ENCODE data around the gene FRMPD2. TPM values are rescaled to one million over a fixed set of nuclear protein-coding genes. Genes with fewer than 3 reads are reported as not detected.
A peak's percentile ranks its signal among the peaks of the same experiment; 100 is the strongest.

FRMPD2 gene
- total RNA-seq, 2 donors from 2014 or later: 0.17 TPM; not detected in 1

DNA sequence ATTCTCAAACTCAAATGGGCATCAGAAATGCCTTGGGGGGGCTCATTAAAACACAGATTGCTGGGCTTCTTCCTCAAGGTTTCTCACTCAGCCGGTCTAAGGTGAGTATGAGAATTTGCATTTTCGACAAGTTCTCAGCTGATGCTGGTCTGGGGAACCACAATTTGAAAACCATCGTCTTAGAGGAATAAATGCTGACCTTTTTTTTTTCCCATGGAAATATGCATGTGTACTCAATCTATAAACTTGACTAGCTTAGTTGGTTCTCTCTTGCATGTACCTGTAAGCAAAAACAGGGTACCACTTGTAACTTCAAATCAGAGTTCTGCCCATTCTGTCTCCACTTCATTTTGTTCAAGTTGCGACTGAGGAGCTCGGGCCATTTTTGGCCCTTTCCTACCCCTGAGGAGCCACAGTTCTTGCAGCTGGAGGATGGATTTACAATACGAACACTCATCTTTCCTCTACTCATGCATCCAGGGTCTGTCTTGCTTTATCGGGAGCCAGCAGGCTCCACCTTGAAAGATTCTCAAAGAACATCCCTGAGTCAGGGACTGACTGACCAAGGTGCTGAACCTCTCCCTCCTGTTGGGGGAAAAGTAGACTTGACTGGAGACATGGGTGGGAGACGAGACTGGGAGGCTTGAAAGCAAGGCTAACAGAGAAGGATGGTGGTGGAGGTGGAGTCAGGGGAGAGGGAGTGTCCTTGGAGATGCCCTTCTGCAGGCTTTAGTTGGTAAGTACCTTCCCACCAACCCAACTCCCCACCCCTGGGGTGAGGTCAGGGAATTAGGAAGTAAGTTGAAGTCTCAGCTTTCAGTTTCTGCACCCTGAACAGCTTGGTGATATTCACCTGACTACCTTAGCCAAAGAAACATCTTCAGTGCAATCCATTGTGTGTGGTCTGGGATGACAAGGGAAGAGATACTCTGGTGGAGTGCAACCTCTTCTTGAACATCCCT is 28.3 kb upstream of the FRMPD2 start:
- H3K9me3 ChIP-seq (ENCODE audit: control insufficient read depth, low read length, poor library complexity, severe bottlenecking): no peaks in the 10 kb centered on the region
- no peak overlapping the region for H3K4me3 Mint-ChIP-seq
- no peak overlapping the region for H3K27ac Mint-ChIP-seq
- ATAC-seq (no peak), DNase-seq (no peak)
- peaks cover 15% of the 10 kb centered on the region for H3K27me3 Mint-ChIP-seq
- H3K4me1 Mint-ChIP-seq: peaks cover 9% of the 10 kb centered on the region
- peaks cover 4% of the 10 kb centered on the region for H3K36me3 Mint-ChIP-seq (ENCODE audit: low read depth)

GRCh38 chr10:48300556-48300955 is 26.1 kb upstream of the FRMPD2 start:
- ATAC-seq (no peak), DNase-seq (no peak)
- Mint-ChIP-seq H3K4me3 (no peak overlapping the region), H3K27ac (no peak overlapping the region), H3K4me1 (peaks cover 5% of the 10 kb centered on the region), H3K36me3 (ENCODE audit: low read depth) (peaks cover 4% of the 10 kb centered on the region), H3K27me3 (peaks cover 15% of the 10 kb centered on the region)
- no peaks in the 10 kb centered on the region for H3K9me3 ChIP-seq (ENCODE audit: control insufficient read depth, low read length, poor library complexity, severe bottlenecking)

GRCh38 chr10:48299692-48300091 is 25.2 kb upstream of the FRMPD2 start:
- Mint-ChIP-seq H3K4me1 (peaks cover 5% of the 10 kb centered on the region), H3K4me3 (no peak overlapping the region), H3K27ac (no peak overlapping the region)

GRCh38 chr10:48299066-48299465 is 24.6 kb upstream of the FRMPD2 start:
- no peaks in the 10 kb centered on the region for H3K9me3 ChIP-seq (ENCODE audit: control insufficient read depth, low read length, poor library complexity, severe bottlenecking)
- no peak overlapping the region for H3K27ac Mint-ChIP-seq
- H3K4me3 Mint-ChIP-seq: no peak overlapping the region
- DNase-seq: no peak
- peaks cover 18% of the 10 kb centered on the region for H3K27me3 Mint-ChIP-seq
- no peak for ATAC-seq
- peaks cover 5% of the 10 kb centered on the region for H3K4me1 Mint-ChIP-seq
- peaks cover 4% of the 10 kb centered on the region for H3K36me3 Mint-ChIP-seq (ENCODE audit: low read depth)

More at GRCh38 chr10:48299692-48300091, 25.2 kb upstream of the FRMPD2 start:
- H3K27me3 Mint-ChIP-seq: peaks cover 15% of the 10 kb centered on the region
- DNase-seq (no peak), ATAC-seq (no peak)
- H3K36me3 Mint-ChIP-seq (ENCODE audit: low read depth): peaks cover 4% of the 10 kb centered on the region
- H3K9me3 ChIP-seq (ENCODE audit: control insufficient read depth, low read length, poor library complexity, severe bottlenecking): no peaks in the 10 kb centered on the region

DNA sequence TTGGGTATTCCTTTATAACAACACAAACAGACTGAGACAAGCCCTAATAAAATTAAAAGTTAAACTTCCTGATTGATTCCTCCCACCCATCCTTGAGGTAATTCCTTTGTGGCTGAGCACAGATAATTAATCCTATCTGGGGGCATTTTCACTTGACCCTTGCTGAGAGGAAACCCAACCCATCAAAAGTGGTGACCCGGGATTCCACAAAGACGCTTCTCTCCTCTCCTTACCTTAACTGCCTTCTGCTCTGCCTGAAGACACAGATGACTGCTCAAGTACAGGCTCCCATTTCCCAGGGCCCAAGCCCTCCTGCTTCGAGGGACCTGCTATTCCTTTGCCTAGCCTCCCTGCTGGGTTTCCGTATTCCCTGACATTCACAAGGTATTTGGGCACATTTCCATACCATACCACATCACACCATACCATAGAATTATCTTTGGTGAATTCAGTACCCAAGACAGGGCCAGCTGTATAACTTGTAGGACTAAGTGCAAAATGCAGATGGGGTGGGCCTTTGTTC is 22.1 kb upstream of the FRMPD2 start:
- H3K4me1 Mint-ChIP-seq: peaks cover 3% of the 10 kb centered on the region
- no peak overlapping the region for H3K4me3 Mint-ChIP-seq
- peaks cover 28% of the 10 kb centered on the region for H3K27me3 Mint-ChIP-seq
- no peak overlapping the region for H3K27ac Mint-ChIP-seq
- H3K36me3 Mint-ChIP-seq (ENCODE audit: low read depth): peaks cover 3% of the 10 kb centered on the region
- ATAC-seq: no peak
- no peaks in the 10 kb centered on the region for H3K9me3 ChIP-seq (ENCODE audit: control insufficient read depth, low read length, poor library complexity, severe bottlenecking)
- DNase-seq: no peak

- H3K36me3 Mint-ChIP-seq (ENCODE audit: low read depth): no peaks in the 10 kb centered on the region
- ATAC-seq (no peak), DNase-seq (no peak)
- H3K4me3 Mint-ChIP-seq: no peak overlapping the region
- H3K4me1 Mint-ChIP-seq: peaks cover 2% of the 10 kb centered on the region
- H3K9me3 ChIP-seq (ENCODE audit: control insufficient read depth, low read length, poor library complexity, severe bottlenecking): no peaks in the 10 kb centered on the region
- H3K27ac Mint-ChIP-seq: no peak overlapping the region
- H3K27me3 Mint-ChIP-seq: peaks cover 32% of the 10 kb centered on the region
These were observed 19.9 kb upstream of the FRMPD2 start for GRCh38 chr10:48294431-48294830.

GRCh38 chr10:48292616-48293015 is 18.1 kb upstream of the FRMPD2 start:
- no peak overlapping the region for H3K27ac Mint-ChIP-seq

GRCh38 chr10:48291190-48291589 is 16.7 kb upstream of the FRMPD2 start:
- peaks cover 30% of the 10 kb centered on the region for H3K27me3 Mint-ChIP-seq
- peaks cover 11% of the 10 kb centered on the region for H3K4me1 Mint-ChIP-seq
- H3K27ac Mint-ChIP-seq: peak overlapping the region; percentile 56
- no peak overlapping the region for H3K4me3 Mint-ChIP-seq
- no peaks in the 10 kb centered on the region for H3K9me3 ChIP-seq (ENCODE audit: control insufficient read depth, low read length, poor library complexity, severe bottlenecking)
- DNase-seq: no peak
- no peaks in the 10 kb centered on the region for H3K36me3 Mint-ChIP-seq (ENCODE audit: low read depth)
- ATAC-seq: no peak

More at GRCh38 chr10:48292616-48293015, 18.1 kb upstream of the FRMPD2 start:
- H3K36me3 Mint-ChIP-seq (ENCODE audit: low read depth): no peaks in the 10 kb centered on the region
- H3K9me3 ChIP-seq (ENCODE audit: control insufficient read depth, low read length, poor library complexity, severe bottlenecking): no peaks in the 10 kb centered on the region
- ATAC-seq: no peak
- no peak for DNase-seq
- H3K27me3 Mint-ChIP-seq: peaks cover 26% of the 10 kb centered on the region
- no peak overlapping the region for H3K4me3 Mint-ChIP-seq
- peaks cover 7% of the 10 kb centered on the region for H3K4me1 Mint-ChIP-seq

DNA sequence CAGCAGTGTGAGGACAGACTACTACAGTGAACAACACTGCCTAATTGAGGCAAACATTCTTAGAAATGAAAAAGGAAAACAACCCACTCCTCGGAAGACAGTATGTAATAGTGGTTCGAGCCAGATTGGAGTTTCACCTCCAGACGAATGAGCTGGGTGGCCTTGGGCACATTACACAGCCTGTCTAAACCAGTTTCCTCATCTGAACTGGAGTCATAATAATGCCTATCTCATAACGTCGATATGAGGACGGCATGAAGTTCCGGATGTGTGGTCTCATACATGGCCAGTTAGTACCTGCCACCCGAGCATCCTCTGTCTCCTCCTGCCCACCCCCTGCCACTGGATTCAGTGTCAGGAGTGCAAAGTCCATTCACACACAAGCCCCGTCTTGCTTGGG is 15.8 kb upstream of the FRMPD2 start:
- DNase-seq (no peak), ATAC-seq (no peak)
- Mint-ChIP-seq H3K27me3 (peaks cover 38% of the 10 kb centered on the region), H3K4me3 (no peak overlapping the region), H3K36me3 (ENCODE audit: low read depth) (peaks cover 2% of the 10 kb centered on the region), H3K27ac (no peak overlapping the region), H3K4me1 (peaks cover 11% of the 10 kb centered on the region)
- no peaks in the 10 kb centered on the region for H3K9me3 ChIP-seq (ENCODE audit: control insufficient read depth, low read length, poor library complexity, severe bottlenecking)

DNA sequence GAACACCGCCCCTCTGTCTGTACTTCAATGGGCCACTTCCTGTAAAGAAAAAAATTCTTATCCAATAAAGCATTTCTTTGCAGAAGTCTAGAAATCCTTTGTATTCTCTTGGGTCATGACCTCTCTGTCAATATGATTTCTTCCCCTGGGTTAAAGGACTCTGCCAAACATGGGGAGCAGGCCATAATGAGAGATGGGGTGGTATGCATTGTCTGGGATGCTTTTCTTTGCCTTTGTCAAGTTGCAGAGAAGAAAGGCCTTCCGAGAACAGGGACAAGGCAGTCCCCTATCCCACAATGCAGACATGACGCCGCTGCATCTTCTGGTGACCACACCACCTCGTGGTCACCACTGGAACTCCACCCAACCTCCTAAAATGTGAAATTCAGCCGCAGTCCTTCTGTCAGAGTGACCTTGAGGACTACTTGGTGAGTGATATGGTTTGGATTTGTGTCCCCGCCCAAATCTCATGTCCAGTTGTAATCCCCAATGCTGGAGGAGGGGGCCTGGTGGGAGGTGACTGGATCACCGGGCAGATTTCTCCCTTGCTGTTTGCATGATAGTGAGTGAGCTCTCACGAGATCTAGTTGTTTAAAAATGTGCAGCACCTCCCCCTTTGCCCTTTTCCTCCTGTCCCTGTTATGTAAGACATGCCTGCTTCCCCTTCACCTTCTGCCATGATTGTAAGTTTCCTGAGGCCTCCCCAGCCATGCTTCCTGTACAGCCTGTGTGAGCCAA is 15.2 kb upstream of the FRMPD2 start:
- H3K4me3 Mint-ChIP-seq: no peak overlapping the region
- ATAC-seq (peak; percentile 78), DNase-seq (peak; percentile 13 to 21 (median 18))
- H3K27me3 Mint-ChIP-seq: peaks cover 38% of the 10 kb centered on the region
- H3K36me3 Mint-ChIP-seq (ENCODE audit: low read depth): peaks cover 5% of the 10 kb centered on the region
- H3K9me3 ChIP-seq (ENCODE audit: control insufficient read depth, low read length, poor library complexity, severe bottlenecking): no peaks in the 10 kb centered on the region
- no peak overlapping the region for H3K27ac Mint-ChIP-seq
- H3K4me1 Mint-ChIP-seq: peaks cover 11% of the 10 kb centered on the region

DNA sequence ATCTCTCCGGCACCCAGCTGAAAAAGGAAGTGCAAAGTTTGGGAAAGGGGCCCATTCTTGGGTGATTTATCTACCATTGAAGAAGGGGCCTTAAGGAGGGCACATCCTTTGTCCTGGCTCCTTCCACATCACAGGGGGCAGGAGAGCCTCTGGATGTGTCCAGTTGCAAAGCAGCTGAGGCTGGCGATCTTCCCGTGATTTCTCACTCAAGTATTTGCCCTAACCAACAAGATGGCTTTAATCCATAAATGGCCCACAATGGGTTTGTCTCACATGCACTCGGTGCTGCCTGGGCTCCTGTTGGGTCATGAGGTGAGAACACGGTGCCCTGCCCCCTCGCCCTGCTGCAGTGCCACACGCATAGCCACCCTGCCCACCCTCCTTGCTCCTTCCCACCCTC is 14.2 kb upstream of the FRMPD2 start:
- no peak overlapping the region for H3K4me3 Mint-ChIP-seq
- H3K36me3 Mint-ChIP-seq (ENCODE audit: low read depth): peaks cover 5% of the 10 kb centered on the region
- ATAC-seq (no peak), DNase-seq (no peak)
- H3K27ac Mint-ChIP-seq: no peak overlapping the region
- no peaks in the 10 kb centered on the region for H3K9me3 ChIP-seq (ENCODE audit: control insufficient read depth, low read length, poor library complexity, severe bottlenecking)
- peaks cover 31% of the 10 kb centered on the region for H3K27me3 Mint-ChIP-seq
- peaks cover 11% of the 10 kb centered on the region for H3K4me1 Mint-ChIP-seq

GRCh38 chr10:48287417-48288391 is 13.2 kb upstream of the FRMPD2 start:
- ATAC-seq (no peak), DNase-seq (no peak)
- Mint-ChIP-seq H3K36me3 (ENCODE audit: low read depth) (peaks cover 5% of the 10 kb centered on the region), H3K4me1 (peaks cover 11% of the 10 kb centered on the region), H3K27ac (no peak overlapping the region), H3K4me3 (no peak overlapping the region), H3K27me3 (peaks cover 31% of the 10 kb centered on the region)
- H3K9me3 ChIP-seq (ENCODE audit: control insufficient read depth, low read length, poor library complexity, severe bottlenecking): no peaks in the 10 kb centered on the region
